Mesodermal cell (in vitro differentiated cells): ENCODE measurements around the gene RBX1.

Source experiments
- H3K27ac ChIP-seq: 2 replicates; pipeline ENCODE4 v1.7.0; 2013; ENCODE audit warnings: mild to moderate bottlenecking, low read depth, low read length, moderate library complexity; ENCODE audit not compliant: severe bottlenecking
- H3K36me3 ChIP-seq: 2 replicates; pipeline ENCODE4 v1.7.1; 2013; ENCODE audit warnings: mild to moderate bottlenecking, low read length, moderate library complexity; ENCODE audit not compliant: control insufficient read depth, insufficient read depth
- H3K4me1 ChIP-seq: one replicate; pipeline ENCODE4 v1.7.1; 2013; ENCODE audit warnings: mild to moderate bottlenecking, low read length; ENCODE audit not compliant: insufficient read depth, control insufficient read depth, poor library complexity, severe bottlenecking
- H3K4me3 ChIP-seq: 2 replicates; pipeline ENCODE4 v1.7.0; 2013; ENCODE audit warnings: low read length, control low read depth, mild to moderate bottlenecking; ENCODE audit not compliant: insufficient read depth, poor library complexity, severe bottlenecking; ENCODE audit errors: extremely low read depth
- H3K9me3 ChIP-seq: 2 replicates; pipeline ENCODE4 v1.7.1; 2013; ENCODE audit warnings: mild to moderate bottlenecking, low read length, moderate library complexity; ENCODE audit not compliant: control insufficient read depth
- WGBS, 2 experiments: methylation state at CpG; one replicate each; pipeline ENCODE4 v1.1.5; 2013; ENCODE audit warnings: missing lambda C conversion rate in 2 of 2; ENCODE audit not compliant: insufficient coverage in 2 of 2; 5-methylcytosine and 5-hydroxymethylcytosine counted together

RBX1 gene

DNA sequence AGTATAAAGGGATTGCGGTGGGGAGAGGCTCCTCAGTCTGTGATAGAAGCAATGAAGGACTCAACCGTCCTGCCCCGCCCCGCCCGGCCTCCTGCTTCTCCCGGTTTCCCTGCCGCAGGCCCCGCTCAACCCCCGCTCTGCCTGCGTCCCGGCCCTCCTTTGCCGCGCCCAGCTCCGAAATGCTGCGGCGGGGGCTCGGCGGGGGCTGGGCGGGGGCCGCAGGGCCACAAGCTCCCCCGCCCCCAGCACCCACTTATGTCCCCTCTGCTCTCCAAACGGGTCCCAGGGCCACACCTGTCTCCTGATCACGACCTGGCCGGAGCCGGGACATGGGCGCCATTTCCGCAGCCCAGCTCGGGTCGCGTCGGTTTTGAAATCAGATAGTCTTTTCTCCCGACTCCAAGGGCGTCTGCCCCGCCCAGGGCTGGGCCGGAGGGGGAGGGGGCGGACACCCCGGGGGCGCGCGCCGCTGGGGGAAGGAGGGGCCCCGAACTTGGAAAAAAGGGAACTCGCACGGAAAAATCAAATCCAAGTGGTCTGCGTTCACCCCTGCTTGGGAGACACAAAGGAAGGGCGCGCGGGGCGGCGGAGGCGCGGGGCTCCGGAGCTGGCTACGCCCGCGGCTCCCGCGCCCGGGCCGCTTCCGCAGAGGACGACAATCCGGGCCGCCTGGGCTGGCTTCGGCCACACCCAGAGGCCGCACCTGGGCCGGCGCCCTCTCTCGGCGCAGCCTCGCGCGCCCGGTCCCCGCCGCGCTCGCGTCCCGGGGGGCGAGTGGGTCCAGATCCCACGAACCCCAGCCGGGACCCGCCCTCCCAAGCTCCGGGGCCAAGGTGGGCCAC, 70.7 kb downstream of the RBX1 start:
- H3K9me3 ChIP-seq, result no peaks in the 10 kb centered on the region
- peak overlapping the region; percentile 66 for H3K4me3 ChIP-seq
- H3K27ac ChIP-seq, result peak overlapping the region; percentile 89
- peaks cover 4% of the 10 kb centered on the region for H3K4me1 ChIP-seq
- WGBS, 2 experiments, result 0 to 1% methylated on average over 69 to 71 of the region's 85 CpGs
- H3K36me3 ChIP-seq, result no peaks in the 10 kb centered on the region

DNA sequence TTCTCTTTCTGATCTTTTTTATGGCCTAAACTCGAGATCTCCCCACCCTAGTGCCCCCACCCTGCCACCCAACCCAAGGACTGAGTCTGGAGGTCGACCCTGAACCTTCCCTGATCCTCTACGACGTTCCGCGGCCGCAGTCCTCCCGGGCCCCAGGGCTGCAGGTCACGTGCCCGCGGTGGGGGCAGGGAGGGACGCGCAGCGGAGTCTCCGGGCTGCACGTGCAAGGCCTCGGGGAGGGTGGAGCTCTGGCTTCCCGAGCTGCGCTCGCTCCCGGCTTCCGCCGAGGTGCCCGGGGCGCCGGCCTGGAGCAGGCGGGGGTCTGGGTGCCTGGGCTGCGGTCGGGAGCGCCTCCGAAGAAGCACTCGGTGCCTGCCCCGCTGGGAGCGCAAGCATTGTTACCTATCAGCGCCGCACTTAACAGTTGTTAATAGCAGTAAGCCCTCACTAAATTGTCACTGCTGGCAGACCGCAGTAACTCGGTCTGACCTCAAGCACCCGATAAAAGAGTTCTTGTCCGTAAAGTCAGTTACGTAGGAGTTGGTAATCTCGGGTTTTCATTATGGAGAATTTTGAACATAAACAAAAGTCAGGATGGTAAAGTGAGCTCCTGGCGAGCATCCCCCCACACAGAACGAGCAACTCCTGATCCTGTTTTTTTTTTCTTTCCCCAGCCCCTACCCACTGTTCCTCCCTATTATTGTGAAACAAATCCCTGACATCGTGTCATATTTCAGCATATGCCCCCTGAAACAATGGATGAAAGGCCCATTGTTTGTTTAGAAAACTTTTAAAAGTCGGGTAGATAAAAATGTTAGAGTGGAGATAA, 71.5 kb downstream of the RBX1 start:
- Histone ChIP-seq H3K4me1 (peaks cover 4% of the 10 kb centered on the region), H3K27ac (peak overlapping the region; percentile 89), H3K36me3 (no peaks in the 10 kb centered on the region), H3K4me3 (peak overlapping the region; percentile 66), H3K9me3 (no peaks in the 10 kb centered on the region)
- WGBS, 2 experiments, result 1 to 3% methylated on average over 39 to 43 of the region's 46 CpGs
